HG03066 (cell line): ENCODE results near the gene ZNF134.

Source experiments
- ATAC-seq: cut with Tn5 transposase; IDR thresholded peaks from one replicate; pipeline ENCODE4 v1.9.1; 2021; ENCODE audit warnings: low read depth; ENCODE audit not compliant: unreplicated experiment

Gene ZNF134

GRCh38 chr19:57613941-57614743 lies at the start of gene ZNF134:
Gene ZNF134, plus strand, starts transcription at chr19:57614242. Its CDS starts 5,227 bp downstream, at chr19:57619469.
- no peak for ATAC-seq

DNA sequence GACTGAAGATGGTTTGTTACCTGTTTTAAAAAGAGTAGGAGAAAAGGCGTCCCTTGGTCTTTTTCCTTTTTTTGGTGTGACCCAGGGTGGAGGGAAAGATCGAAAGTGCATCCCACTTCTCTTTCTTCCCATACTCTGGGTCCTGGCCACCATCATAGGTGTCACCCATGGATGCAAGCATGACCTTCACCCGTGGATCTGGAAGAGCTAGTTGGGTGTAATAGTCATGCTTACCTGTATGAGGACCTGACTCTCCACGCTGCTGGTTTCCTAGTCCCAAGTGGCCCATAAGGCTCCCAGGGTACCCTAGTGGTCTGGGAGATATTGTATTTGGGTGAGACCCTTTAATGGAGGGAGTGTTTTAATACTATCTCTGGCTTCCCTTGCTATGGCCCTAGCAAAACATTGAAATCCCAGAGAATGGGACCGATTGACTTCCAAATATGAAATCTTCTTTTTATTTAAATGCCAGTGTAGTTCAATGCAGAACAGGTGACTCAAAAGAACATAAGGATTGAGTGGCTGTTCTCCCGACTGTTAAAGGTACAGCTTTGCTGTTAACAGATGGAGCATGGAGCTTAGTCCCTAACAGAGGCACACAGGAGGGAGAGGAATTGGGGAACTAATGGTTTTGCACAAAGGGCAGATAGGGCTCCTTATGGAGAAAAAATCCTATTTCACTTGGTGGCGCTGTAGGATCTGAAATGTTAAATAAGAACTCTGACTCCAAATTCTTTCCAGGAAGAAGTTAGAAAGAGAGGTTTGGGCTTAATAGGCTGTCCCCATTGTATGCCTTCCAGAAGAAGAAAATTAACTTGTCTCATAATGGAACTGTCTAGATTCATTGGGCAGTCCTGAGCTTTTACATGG lies 47.4 kb upstream of the ZNF134 start:
- no peak for ATAC-seq

GRCh38 chr19:57570707-57571106 lies 43.3 kb upstream of the ZNF134 start:
- ATAC-seq, result no peak

DNA sequence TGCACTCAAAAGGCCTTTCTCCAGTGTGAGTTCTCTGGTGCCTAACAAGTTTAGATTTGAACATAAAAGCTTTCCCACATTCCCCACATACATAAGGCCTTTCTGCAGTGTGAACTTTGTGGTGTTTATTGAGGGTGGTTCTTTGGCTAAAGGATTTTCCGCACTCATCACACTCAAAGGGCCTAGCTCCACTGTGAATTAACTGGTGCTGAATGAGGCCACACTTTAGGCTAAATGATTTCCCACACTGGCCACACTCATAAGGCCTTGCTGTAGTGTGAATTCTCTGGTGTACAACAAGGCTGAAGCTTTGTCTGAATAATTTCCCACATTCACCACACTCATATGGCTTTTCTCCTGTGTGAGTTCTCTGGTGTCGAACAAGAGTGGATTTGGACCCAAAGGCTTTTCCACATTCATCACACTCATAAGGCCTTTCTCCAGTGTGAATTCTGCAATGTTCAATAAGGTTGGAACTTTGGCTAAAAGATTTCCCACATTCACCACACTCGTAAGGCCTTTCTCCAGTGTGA lies 41.6 kb upstream of the ZNF134 start:
- ATAC-seq, result no peak

- no peak for ATAC-seq
Observed at GRCh38 chr19:57576661-57577060, 37.4 kb upstream of the ZNF134 start.

GRCh38 chr19:57578487-57579205 lies 35.4 kb upstream of the ZNF134 start, which contains the start of gene ZNF416:
Gene ZNF416, minus strand, starts transcription at chr19:57578911. Its CDS starts 207 bp downstream, at chr19:57578704.
- peak; percentile 88 for ATAC-seq

GRCh38 chr19:57583104-57583520 lies 30.9 kb upstream of the ZNF134 start:
- ATAC-seq, result no peak

DNA sequence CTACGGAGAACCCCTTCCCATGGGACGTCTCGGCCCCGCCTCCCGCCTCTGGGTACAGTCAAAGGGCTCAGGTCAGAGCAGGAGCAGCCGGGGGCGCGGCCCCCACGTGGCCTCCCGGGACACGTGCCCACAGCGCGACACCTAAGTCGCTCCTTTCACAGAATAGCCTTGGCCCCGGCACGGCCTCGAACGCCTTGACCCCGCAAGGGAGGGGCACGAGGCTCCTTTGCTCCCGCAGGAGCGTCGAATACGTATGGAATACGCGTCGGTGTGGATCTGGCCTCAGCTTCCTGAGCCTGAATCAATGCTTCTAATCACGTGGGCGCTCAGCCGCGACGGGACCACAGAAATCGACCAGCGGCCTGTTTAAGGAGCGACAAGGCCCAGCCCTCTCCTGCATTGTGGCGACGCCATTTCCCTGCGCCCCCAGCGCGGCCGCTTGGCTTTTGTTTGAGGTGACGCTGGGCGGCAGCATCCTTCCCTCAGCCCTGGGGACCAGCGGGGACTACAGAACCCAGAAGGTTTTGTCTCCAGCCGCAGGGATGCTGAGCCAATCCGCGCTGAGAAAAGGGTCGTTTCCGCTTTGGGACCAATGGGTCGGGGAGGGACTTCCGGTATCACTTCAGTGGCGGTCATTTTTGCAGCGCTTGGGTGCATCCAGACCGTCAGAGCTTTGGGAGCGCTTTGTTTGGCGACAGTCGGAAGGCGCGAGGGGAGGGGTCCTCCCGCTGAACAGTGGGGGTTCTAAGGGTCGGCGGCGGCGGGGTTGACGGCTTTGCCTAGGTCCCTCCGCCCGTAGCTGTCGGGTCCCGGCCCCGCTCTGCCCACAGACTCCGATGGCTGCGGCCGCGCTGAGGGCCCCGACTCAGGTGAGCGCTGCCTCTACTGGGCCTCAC lies 30.3 kb upstream of the ZNF134 start, which contains the start of gene ZIK1:
Gene ZIK1 (plus strand): TSS at position 625 of the 896 bp plus-strand sequence. CDS start 212 bp downstream, at position 837.
- peak; percentile 77 for ATAC-seq

DNA sequence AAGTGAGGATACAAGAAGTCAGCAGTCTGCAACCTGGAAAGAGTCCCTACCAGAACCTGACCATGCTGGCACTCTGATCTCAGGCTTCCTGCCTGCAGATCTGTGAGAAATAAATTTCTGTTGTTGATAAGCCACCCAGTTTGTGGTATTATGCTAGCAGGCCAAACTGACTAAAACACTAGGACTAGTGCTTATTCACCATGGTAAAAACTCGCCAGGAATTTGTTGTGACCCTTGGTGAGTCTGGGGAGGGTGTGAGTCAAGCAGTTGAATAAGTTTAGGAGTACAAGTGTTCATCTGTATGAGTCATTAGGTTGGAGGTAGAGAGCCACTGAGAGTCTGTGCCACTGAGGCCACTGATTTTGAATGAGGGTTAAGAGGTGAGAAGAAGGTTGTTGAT lies 26.5 kb upstream of the ZNF134 start:
- no peak for ATAC-seq

DNA sequence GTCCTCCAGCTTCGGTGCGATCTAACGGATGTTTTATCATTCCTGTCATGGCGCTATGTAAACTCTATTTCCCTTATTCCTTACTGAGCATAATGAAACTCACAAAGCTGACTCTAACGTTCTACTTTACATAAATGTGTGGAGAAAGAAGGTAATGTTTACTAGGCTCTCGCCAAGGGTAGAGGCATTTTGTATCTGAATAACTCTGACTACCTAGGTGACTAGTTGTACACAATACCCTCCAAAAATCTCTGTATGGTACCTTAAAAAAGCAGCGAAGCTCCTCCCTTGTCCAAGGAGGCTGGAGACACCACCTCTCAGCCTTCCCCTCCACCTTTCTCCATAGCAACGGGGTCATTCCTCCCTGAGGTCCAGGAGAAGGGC lies 14.7 kb upstream of the ZNF134 start:
- ATAC-seq, result no peak

GRCh38 chr19:57599761-57600383 lies 14.2 kb upstream of the ZNF134 start, which contains the start of gene ZNF530:
Gene ZNF530, plus strand, starts transcription at chr19:57599885. Its CDS starts 4,461 bp downstream, at chr19:57604346.
- ATAC-seq, result peak; percentile 92

DNA sequence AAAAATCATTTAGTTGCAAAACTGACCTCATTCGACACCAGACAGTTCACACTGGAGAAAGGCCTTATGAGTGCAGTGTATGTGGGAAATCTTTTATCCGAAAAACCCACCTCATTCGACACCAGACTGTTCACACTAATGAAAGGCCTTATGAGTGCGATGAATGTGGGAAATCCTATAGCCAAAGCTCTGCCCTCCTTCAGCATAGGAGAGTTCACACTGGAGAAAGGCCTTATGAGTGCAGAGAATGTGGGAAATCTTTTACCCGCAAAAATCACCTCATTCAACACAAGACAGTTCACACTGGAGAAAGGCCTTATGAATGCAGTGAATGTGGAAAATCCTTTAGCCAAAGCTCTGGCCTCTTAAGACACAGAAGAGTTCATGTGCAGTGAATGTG lies 7.1 kb upstream of the ZNF134 start:
- ATAC-seq, result no peak

DNA sequence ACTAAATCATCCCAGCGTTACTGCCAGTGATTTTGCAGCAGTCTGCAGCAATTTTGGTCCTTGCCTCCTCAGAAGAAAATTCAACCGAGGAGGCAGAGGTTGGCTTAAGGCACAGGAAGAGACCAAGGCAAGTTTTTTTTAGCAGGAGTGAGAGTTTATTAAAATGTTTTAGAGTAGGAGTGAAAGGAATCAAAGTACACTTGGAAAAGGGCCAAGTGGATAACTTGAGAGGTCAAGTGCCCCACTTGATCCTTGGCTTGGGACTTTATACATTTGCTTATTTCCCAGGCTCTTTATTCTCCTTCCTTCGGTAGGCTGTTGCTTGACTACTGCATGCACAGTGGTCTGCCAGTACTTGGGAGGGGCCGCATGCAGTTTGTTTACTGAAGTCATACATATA lies 2.9 kb upstream of the ZNF134 start:
- ATAC-seq, result no peak

- no peak for ATAC-seq
Observed at GRCh38 chr19:57615346-57615745, 1.3 kb downstream of the ZNF134 start.

DNA sequence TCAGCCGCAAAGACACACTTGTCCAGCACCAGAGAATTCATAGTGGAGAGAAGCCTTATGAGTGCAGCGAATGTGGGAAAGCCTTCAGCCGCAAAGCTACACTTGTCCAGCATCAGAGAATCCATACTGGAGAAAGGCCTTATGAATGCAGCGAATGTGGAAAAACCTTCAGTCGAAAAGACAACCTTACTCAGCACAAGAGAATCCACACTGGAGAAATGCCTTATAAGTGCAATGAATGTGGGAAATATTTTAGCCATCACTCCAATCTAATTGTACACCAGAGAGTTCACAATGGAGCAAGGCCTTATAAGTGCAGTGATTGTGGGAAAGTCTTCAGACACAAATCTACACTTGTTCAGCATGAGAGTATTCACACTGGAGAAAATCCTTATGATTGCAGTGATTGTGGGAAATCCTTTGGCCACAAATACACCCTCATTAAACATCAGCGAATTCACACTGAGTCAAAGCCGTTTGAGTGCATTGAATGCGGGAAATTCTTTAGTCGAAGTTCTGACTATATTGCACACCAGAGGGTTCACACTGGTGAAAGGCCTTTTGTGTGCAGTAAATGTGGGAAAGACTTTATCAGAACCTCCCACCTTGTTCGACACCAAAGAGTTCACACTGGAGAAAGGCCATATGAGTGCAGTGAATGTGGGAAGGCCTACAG lies 6.8 kb downstream of the ZNF134 start:
- ATAC-seq, result no peak

DNA sequence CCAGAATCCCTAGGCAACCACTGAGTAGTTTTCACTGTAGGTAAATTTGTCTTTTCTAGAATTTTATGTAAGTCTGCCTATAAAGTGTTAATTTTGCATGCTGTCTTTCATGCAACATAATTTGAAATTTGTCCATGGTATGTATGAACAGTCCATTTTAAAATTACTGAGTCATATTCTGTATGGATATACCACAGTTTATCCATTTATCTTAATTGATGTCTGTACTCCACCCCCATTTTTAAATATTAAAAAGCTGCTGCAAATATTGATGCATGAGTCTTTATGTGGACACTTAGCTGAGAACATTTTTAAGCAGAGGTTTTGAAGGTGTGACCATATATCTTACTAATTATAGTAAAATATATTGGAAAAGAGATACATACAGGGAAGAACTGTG lies 9.0 kb downstream of the ZNF134 start:
- ATAC-seq, result no peak

DNA sequence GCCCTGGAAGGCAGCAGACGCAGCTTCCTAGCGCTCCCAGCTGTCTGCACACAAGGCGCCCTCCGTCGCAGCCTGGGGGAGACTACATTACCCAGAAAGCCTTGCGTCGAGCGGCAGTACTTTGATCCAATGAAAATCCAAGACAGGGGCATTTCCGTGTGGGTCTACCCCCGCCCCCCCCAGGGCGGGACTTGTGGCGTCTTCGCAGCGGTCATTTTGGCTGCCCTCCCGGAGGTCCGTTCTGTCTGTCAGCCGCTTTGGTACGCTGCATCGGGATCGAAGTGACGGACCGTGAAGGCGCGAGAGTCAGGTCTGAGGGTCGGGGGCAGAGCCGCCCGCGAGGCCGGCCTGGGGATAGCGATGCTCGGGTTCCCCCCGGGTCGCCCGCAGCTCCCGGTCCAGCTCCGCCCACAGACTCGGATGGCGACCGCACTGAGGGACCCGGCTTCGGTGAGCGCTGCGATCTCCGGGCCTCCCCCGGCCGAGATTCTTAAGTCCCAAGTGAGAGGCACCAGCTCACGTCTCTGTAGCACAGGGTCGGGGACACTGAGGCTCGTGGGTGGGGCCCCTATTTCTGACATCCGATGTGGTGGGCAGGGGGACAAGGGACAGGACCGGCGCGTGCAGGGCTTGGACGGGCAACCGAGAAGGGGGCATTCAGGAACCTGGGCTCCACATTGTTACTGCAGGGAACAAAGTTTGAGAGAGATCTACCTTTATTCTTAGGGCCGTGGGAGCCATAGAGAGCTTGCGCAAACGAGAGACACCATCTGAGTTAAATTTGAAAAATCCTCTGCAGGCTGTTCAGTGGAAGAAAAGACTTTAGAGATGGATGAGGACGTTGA lies 19.2 kb downstream of the ZNF134 start, which contains the start of gene ZNF211:
Gene ZNF211 (plus strand): TSS at position 182 of the 845 bp plus-strand sequence. CDS start 179 bp downstream, at position 361.
- peak; percentile 86 for ATAC-seq

DNA sequence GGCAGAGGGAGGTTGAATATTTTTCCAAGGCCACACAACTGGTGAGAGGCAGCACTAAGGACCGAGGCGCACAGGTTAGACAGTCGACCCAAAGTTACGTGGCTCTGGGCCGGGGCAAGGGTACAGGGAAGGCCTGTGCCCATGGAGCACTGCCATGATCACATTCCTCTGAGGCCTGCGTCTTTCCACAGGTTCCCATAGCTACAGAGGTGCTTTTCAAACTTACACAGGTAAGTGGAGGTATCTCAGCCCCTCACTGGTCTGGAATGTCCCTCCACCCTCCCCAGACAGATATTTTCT lies 19.7 kb downstream of the ZNF134 start:
- no peak for ATAC-seq
